Heart left ventricle (tissue), 13 donors: ENCODE measurements around the gene CD81.

Experiments used
- POLR2A ChIP-seq, 2 donors: fragments of 450-650 bp; IDR thresholded peaks; one replicate each; pipeline ENCODE4 v1.6.1; 2017; ENCODE audit warnings: antibody characterized with exemption in 2 of 2, mild to moderate bottlenecking in 2 of 2, moderate library complexity in 2 of 2
- TF ChIP-seq, protein P1 (sequence below), 12 donors: fragments of 200-600 bp; sonication (generic) in 4 of 12; IDR thresholded peaks; one replicate each; pipeline versions ENCODE4 v1.5.0 to v1.8.0; 2018 to 2022; ENCODE audit warnings: antibody characterized with exemption in 12 of 12, mild to moderate bottlenecking in 5 of 12
- donor health status: ischemic (EF 13 %, LVEDD 7.1; RV severe dilation, severe dysfunction).
- donor health status: DM: no; HTN: yes; CAD: no.
- donor health status: DM: no; HTN: no; CAD: no.
- donor health status: ischemic (EF 25% LVEDD 6.9; RV normal size, moderate dysfunction).
- donor health status: ischemic (EF 25% LVEDD 5.7; RV mildly dilated, moderate dysfunction).
- donor health status: ischemic (EF 35%, LVEDD 5.7; RV mildly dilated, moderate dysfunction).
- donor health status: nonischemic (EF 11% LVEDD 7.7; RV severe dilation, severe dysfunction).
- donor health status: DM: yes; HTN: yes; CAD: no.
- donor health status: PGD.
- donor health status: ischemic (EF 29% LVEDD 5.4; RV normal size, mild dysfunction).
- donor health status: nonischemic (EF 23%, LVEDD 6.1; RV moderate dilation, normal function).

GRCh38 chr11:2342981-2343380 lies 34.1 kb upstream of the CD81 start:
- TF ChIP-seq, protein P1, sequence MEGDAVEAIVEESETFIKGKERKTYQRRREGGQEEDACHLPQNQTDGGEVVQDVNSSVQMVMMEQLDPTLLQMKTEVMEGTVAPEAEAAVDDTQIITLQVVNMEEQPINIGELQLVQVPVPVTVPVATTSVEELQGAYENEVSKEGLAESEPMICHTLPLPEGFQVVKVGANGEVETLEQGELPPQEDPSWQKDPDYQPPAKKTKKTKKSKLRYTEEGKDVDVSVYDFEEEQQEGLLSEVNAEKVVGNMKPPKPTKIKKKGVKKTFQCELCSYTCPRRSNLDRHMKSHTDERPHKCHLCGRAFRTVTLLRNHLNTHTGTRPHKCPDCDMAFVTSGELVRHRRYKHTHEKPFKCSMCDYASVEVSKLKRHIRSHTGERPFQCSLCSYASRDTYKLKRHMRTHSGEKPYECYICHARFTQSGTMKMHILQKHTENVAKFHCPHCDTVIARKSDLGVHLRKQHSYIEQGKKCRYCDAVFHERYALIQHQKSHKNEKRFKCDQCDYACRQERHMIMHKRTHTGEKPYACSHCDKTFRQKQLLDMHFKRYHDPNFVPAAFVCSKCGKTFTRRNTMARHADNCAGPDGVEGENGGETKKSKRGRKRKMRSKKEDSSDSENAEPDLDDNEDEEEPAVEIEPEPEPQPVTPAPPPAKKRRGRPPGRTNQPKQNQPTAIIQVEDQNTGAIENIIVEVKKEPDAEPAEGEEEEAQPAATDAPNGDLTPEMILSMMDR (IDR thresholded peaks at IDR 0.05), result no peak
- TF ChIP-seq POLR2A (IDR thresholded peaks at IDR 0.05), result no peak
